ENCODE measurements around the gene JCAD.

GRCh38 chr10:29992914-29993313 lies 66.5 kb downstream of the JCAD start:
- TF ChIP-seq CTCF (IDR thresholded peaks at IDR 0.05) = no peak
- TF ChIP-seq NRF1 (IDR thresholded peaks at IDR 0.05; ENCODE audit: low read depth, low read length) = no peak
- no peak for TF ChIP-seq GABPA (IDR thresholded peaks at IDR 0.05; ENCODE audit: low read depth)
- TF ChIP-seq ELF1 (IDR thresholded peaks at IDR 0.05) = no peak
- no peak for TF ChIP-seq TAF1 (IDR thresholded peaks at IDR 0.05; ENCODE audit: borderline replicate concordance, low read depth, low read length)
- TF ChIP-seq JUND (IDR thresholded peaks at IDR 0.05) = no peak
- TF ChIP-seq TCF12 (IDR thresholded peaks at IDR 0.05) = no peak
